ENCODE data around the gene EFEMP1. TPM values are rescaled to one million over a fixed set of nuclear protein-coding genes. Genes with fewer than 3 reads are reported as not detected.

Gene EFEMP1
- total RNA-seq, 1 experiment from 2014 or later: 86.3 TPM

DNA sequence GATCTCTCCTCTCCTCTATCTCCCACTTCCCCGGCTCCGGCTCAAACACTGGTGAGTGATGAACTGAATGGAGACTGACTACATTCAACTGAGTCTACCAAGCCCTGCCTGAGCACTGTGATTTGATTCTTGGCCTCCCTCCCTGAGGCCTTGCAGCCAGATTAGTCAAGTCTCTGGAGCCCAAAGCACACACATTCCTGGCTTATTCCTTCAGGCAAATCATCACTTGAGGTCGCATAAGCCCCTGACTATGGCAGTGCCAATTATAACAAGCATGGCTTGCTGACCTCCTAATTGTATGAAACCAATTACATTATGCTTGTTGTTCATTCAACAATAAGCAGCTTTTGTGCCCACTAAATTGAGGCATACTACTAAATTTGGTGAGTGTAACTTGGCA is 34.6 kb downstream of the EFEMP1 start:
- BruUV-seq (replicated peaks): no TSS peak
- intact Hi-C loops (cut with micrococcal nuclease; ENCODE audit: unreplicated experiment): no loop called here
- Histone ChIP-seq H3K27ac (no peak overlapping the region), H3K4me3 (no peak overlapping the region), H3K9me3 (ENCODE audit: insufficient read depth, low read depth) (no peaks in the 10 kb centered on the region; the same call in 1 of the 2 replicates), H3F3A (ENCODE audit: insufficient read depth, low read depth) (peaks cover 3% of the 10 kb centered on the region; the same call in 1 of the 2 replicates), H4K20me1 (ENCODE audit: insufficient read depth) (no peaks in the 10 kb centered on the region), H3K79me2 (ENCODE audit: low read depth) (no peaks in the 10 kb centered on the region), H3K4me1 (replicated peaks; ENCODE audit: insufficient read depth) (peaks cover 14% of the 10 kb centered on the region), H2AFZ (no peak overlapping the region), H3K27me3 (ENCODE audit: insufficient read depth, low read depth) (no peaks in the 10 kb centered on the region), H3K9me2 (ENCODE audit: insufficient read depth) (0 out of 2 replicates have a peak, but pooled peaks cover 3% of the 10 kb centered on the region), H3K36me3 (ENCODE audit: low read depth) (no peaks in the 10 kb centered on the region), H3K4me2 (no peak overlapping the region)
- no peak for DNase-seq
- ChIA-PET POLR2A (ENCODE audit: unreplicated experiment) (no interaction called here), CTCF (no interaction called here)
- TF ChIP-seq EZH2 (IDR thresholded peaks at IDR 0.05; ENCODE audit: low read depth): no peak
- TF ChIP-seq, protein P1, sequence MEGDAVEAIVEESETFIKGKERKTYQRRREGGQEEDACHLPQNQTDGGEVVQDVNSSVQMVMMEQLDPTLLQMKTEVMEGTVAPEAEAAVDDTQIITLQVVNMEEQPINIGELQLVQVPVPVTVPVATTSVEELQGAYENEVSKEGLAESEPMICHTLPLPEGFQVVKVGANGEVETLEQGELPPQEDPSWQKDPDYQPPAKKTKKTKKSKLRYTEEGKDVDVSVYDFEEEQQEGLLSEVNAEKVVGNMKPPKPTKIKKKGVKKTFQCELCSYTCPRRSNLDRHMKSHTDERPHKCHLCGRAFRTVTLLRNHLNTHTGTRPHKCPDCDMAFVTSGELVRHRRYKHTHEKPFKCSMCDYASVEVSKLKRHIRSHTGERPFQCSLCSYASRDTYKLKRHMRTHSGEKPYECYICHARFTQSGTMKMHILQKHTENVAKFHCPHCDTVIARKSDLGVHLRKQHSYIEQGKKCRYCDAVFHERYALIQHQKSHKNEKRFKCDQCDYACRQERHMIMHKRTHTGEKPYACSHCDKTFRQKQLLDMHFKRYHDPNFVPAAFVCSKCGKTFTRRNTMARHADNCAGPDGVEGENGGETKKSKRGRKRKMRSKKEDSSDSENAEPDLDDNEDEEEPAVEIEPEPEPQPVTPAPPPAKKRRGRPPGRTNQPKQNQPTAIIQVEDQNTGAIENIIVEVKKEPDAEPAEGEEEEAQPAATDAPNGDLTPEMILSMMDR (conservative IDR thresholded peaks at IDR 0.05): no peak

DNA sequence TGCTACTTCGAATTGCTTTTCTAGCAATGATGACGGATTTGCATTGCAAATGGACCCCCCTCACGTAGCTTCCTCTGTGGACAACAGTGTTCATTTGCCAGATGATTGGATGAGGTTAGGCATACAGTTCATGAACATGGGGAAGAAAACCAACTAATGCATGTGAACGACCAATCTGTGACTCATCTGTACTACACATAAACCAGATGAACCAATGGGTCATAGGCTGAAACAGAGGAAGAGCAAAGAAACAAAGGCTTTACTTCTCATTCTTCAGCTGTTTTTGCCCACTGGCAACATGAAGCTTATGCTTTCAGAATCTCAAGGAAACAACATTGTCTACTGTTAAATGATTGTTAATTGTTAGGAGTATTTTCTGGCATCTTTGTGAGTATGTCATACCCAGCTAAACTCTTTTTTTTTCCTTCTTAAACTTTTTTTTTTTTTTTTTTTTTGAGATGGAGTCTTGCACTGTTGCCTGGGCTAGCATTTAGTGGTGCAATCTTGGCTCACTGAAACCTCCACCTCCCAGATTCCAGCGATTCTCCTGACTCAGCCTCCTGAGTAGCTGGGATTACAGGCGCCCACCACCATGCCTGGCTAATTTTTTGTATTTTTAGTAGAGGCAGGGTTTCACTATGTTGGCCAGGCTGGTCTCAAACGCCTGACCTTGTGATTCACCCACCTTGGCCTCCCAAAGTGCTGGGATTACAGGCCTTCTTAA is 35.5 kb downstream of the EFEMP1 start:
- no peaks in the 10 kb centered on the region for H3K79me2 ChIP-seq (ENCODE audit: low read depth)
- no peaks in the 10 kb centered on the region for H3K36me3 ChIP-seq (ENCODE audit: low read depth)
- H3K9me2 ChIP-seq (ENCODE audit: insufficient read depth): 0 out of 2 replicates have a peak, but pooled peaks cover 3% of the 10 kb centered on the region
- no peak for DNase-seq
- H4K20me1 ChIP-seq (ENCODE audit: insufficient read depth): no peaks in the 10 kb centered on the region
- TF ChIP-seq, protein P1 (conservative IDR thresholded peaks at IDR 0.05): no peak
- TF ChIP-seq EZH2 (IDR thresholded peaks at IDR 0.05; ENCODE audit: low read depth): no peak
- POLR2A ChIA-PET (ENCODE audit: unreplicated experiment): no interaction called here
- H3K4me3 ChIP-seq: no peak overlapping the region
- H3K9me3 ChIP-seq (ENCODE audit: insufficient read depth, low read depth): no peaks in the 10 kb centered on the region; the same call in 1 of the 2 replicates
- peaks cover 14% of the 10 kb centered on the region for H3K4me1 ChIP-seq (replicated peaks; ENCODE audit: insufficient read depth)
- H3K27ac ChIP-seq: no peak overlapping the region
- peaks cover 3% of the 10 kb centered on the region for H3F3A ChIP-seq (ENCODE audit: insufficient read depth, low read depth)
- CTCF ChIA-PET: no interaction called here
- intact Hi-C loops (cut with micrococcal nuclease; ENCODE audit: unreplicated experiment): no loop called here
- H3K4me2 ChIP-seq: no peak overlapping the region
- BruUV-seq (replicated peaks): no TSS peak
- no peaks in the 10 kb centered on the region for H3K27me3 ChIP-seq (ENCODE audit: insufficient read depth, low read depth)
- no peak overlapping the region for H2AFZ ChIP-seq

DNA sequence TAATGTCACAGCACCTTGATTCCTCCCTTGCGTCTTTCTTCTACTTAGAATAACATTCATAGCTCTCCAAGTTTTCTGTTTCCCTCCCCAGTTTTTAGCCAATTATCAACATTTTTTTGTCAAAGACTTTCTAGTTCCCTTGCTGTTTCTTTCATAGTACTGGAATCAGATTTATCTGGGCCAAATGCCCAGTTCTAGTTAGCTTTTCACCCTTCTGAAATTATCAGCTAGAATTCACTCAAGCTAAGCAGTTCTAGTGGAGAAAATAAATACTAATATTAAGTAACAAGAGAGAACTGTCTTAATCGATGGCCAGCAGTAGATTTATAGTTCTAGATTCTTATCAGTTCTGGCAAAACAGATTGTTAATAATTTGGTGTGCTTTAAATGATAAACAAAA is 36.2 kb downstream of the EFEMP1 start:
- TF ChIP-seq, protein P1 (conservative IDR thresholded peaks at IDR 0.05): no peak
- TF ChIP-seq EZH2 (IDR thresholded peaks at IDR 0.05; ENCODE audit: low read depth): no peak
- Histone ChIP-seq H3K36me3 (ENCODE audit: low read depth) (no peaks in the 10 kb centered on the region), H2AFZ (no peak overlapping the region), H3K9me2 (ENCODE audit: insufficient read depth) (0 out of 2 replicates have a peak, but pooled peaks cover 3% of the 10 kb centered on the region), H3K4me2 (no peak overlapping the region), H3K27ac (no peak overlapping the region), H3F3A (ENCODE audit: insufficient read depth, low read depth) (peaks cover 3% of the 10 kb centered on the region), H3K27me3 (ENCODE audit: insufficient read depth, low read depth) (no peaks in the 10 kb centered on the region), H4K20me1 (ENCODE audit: insufficient read depth) (no peaks in the 10 kb centered on the region), H3K9me3 (ENCODE audit: insufficient read depth, low read depth) (no peaks in the 10 kb centered on the region; the same call in 1 of the 2 replicates), H3K4me1 (replicated peaks; ENCODE audit: insufficient read depth) (peaks cover 14% of the 10 kb centered on the region), H3K4me3 (no peak overlapping the region), H3K79me2 (ENCODE audit: low read depth) (no peaks in the 10 kb centered on the region)
- no peak for DNase-seq
- ChIA-PET CTCF (no interaction called here), POLR2A (ENCODE audit: unreplicated experiment) (no interaction called here)
- intact Hi-C loops (cut with micrococcal nuclease; ENCODE audit: unreplicated experiment): no loop called here
- no TSS peak for BruUV-seq (replicated peaks)

All from PC-9 (cell line).